ENCODE measurements around the gene ANKRD27.

GRCh38 chr19:32720936-32721250 lies 45.9 kb upstream of the ANKRD27 start:
- no peak for TF ChIP-seq CTCF (IDR thresholded peaks at IDR 0.05)
- no peak for TF ChIP-seq EZH2 (IDR thresholded peaks at IDR 0.05; ENCODE audit: borderline replicate concordance, insufficient read depth, low read depth, low read length, poor library complexity, severe bottlenecking)
